Neural cell (in vitro differentiated cells): ENCODE measurements around the gene FPR1.

ENCODE experiments used
- EP300 ChIP-seq: fragments of 450-650 bp; conservative IDR thresholded peaks from 2 replicates; pipeline ENCODE4 v1.6.1; 2014; ENCODE audit warnings: antibody characterized with exemption, mild to moderate bottlenecking, moderate library complexity; ENCODE audit not compliant: poor library complexity, severe bottlenecking
- EZH2 ChIP-seq: fragments of 200-600, 300-800 bp; shearing (Covaris generic), sonication (generic); IDR thresholded peaks from 2 replicates; pipeline ENCODE4 v1.6.1; 2014; ENCODE audit warnings: antibody characterized with exemption, low read length, borderline replicate concordance, mild to moderate bottlenecking; ENCODE audit not compliant: insufficient read depth, poor library complexity, severe bottlenecking
- MXI1 ChIP-seq: fragments of 450-650 bp; conservative IDR thresholded peaks from 2 replicates; pipeline ENCODE4 v1.6.1; 2014; ENCODE audit warnings: antibody characterized with exemption, mild to moderate bottlenecking; ENCODE audit not compliant: poor library complexity, severe bottlenecking
- POLR2AphosphoS5 ChIP-seq: IDR thresholded peaks from 2 replicates; pipeline ENCODE4 v1.6.1; 2012
- SMC3 ChIP-seq: fragments of 450-650 bp; conservative IDR thresholded peaks from 2 replicates; pipeline ENCODE4 v1.6.1; 2014; ENCODE audit warnings: antibody characterized with exemption, mild to moderate bottlenecking, moderate library complexity; ENCODE audit not compliant: poor library complexity
- TAF1 ChIP-seq: IDR thresholded peaks from 2 replicates; pipeline ENCODE4 v1.6.1; 2012; ENCODE audit warnings: low read depth
- TF ChIP-seq, protein P1 (sequence below): fragments of 450-650 bp; IDR thresholded peaks from 2 replicates; pipeline ENCODE4 v1.5.1; 2014; ENCODE audit warnings: antibody characterized with exemption, mild to moderate bottlenecking, moderate library complexity; ENCODE audit not compliant: poor library complexity, severe bottlenecking
- TF ChIP-seq, protein P2 (sequence below): IDR thresholded peaks from 2 replicates; pipeline ENCODE4 v1.6.1; 2012; ENCODE audit warnings: borderline replicate concordance

DNA sequence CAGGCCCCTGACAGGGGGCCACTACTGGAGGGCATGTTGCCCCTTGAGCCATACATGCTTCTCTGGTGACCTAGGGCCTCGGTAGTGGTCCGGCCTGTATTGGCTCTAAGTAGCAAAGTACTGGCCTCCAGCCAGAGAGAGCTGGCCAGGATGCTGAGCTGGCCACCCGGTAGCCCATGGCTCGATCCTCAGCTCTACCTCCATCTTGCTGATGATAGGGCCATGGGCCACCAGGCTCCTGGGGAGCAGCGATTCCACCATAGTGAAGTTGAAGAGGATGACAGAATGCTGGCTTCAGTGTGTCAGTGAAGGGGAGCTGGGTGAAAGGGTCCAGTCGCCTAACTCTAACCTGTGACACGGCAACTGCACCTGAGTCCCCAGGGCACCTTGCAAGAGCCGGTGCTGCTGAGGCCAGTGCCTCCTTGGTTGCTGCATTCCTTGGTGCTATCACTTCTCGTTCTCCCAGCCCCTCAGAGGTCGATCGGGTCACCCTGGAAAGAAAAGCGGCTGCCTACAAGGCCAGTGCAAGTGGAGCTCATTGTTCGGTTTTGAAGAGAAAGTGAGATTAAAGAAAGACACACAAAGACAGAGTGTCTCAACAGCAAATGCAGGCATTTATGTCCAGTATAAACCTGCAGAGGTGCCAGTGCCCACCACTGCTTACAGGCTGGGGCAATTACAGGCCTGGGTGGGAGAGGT is 48.2 kb upstream of the FPR1 start:
- TF ChIP-seq EP300 (no peak), POLR2AphosphoS5 (no peak), SMC3 (no peak), EZH2 (no peak), TAF1 (no peak), MXI1 (no peak)
- TF ChIP-seq, protein P1, sequence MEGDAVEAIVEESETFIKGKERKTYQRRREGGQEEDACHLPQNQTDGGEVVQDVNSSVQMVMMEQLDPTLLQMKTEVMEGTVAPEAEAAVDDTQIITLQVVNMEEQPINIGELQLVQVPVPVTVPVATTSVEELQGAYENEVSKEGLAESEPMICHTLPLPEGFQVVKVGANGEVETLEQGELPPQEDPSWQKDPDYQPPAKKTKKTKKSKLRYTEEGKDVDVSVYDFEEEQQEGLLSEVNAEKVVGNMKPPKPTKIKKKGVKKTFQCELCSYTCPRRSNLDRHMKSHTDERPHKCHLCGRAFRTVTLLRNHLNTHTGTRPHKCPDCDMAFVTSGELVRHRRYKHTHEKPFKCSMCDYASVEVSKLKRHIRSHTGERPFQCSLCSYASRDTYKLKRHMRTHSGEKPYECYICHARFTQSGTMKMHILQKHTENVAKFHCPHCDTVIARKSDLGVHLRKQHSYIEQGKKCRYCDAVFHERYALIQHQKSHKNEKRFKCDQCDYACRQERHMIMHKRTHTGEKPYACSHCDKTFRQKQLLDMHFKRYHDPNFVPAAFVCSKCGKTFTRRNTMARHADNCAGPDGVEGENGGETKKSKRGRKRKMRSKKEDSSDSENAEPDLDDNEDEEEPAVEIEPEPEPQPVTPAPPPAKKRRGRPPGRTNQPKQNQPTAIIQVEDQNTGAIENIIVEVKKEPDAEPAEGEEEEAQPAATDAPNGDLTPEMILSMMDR = no peak
- TF ChIP-seq, protein P2, sequence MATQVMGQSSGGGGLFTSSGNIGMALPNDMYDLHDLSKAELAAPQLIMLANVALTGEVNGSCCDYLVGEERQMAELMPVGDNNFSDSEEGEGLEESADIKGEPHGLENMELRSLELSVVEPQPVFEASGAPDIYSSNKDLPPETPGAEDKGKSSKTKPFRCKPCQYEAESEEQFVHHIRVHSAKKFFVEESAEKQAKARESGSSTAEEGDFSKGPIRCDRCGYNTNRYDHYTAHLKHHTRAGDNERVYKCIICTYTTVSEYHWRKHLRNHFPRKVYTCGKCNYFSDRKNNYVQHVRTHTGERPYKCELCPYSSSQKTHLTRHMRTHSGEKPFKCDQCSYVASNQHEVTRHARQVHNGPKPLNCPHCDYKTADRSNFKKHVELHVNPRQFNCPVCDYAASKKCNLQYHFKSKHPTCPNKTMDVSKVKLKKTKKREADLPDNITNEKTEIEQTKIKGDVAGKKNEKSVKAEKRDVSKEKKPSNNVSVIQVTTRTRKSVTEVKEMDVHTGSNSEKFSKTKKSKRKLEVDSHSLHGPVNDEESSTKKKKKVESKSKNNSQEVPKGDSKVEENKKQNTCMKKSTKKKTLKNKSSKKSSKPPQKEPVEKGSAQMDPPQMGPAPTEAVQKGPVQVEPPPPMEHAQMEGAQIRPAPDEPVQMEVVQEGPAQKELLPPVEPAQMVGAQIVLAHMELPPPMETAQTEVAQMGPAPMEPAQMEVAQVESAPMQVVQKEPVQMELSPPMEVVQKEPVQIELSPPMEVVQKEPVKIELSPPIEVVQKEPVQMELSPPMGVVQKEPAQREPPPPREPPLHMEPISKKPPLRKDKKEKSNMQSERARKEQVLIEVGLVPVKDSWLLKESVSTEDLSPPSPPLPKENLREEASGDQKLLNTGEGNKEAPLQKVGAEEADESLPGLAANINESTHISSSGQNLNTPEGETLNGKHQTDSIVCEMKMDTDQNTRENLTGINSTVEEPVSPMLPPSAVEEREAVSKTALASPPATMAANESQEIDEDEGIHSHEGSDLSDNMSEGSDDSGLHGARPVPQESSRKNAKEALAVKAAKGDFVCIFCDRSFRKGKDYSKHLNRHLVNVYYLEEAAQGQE = no peak
